K562 (cell line): ENCODE results near the gene FAM171A1. TPM values are rescaled to one million over a fixed set of nuclear protein-coding genes. Genes with fewer than 3 reads are reported as not detected.

Experiments
- ATAC-seq: fragments of 200-7000 bp; cut with Tn5 transposase; 3 replicates; pipeline ENCODE4 v1.9.1; 2020; ENCODE audit warnings: moderate library complexity
- BruUV-seq: library from RNA; stranded (reverse); fragments of 400-500 nt; replicated peaks from 2 replicates; lab custom pipeline; 2021; lab: Mats Ljungman, UMichigan
- CTCF ChIA-PET: fragments of 300-600 bp; formaldehyde crosslinking; extraction: SDS; loops from one replicate; lab custom pipeline; 2021; ENCODE audit warnings: low intra/inter-chr PET ratio; lab: Yijun Ruan, JAX
- POLR2A ChIA-PET: fragments of 300-600, 350-650 bp; sonication (Branson Sonifier 250); formaldehyde crosslinking; extraction: SDS; loops from one replicate; lab custom pipeline; 2021; ENCODE audit warnings: antibody characterized with exemption, inconsistent platforms; lab: Yijun Ruan, JAX
- DNase-seq, 4 experiments: peaks; one replicate each; pipeline versions ENCODE4 v3.0.0 to v3.0.0-alpha.2; 2011 to 2018; ENCODE audit warnings: low spot score in 3 of 4, mixed read lengths in 3 of 4; ENCODE audit errors: extremely low read depth in 1 of 4
- FAIRE-seq: peaks from 2 replicates; lab custom pipeline; 2011; peaks lifted over from hg19 to GRCh38; lab: Jason Lieb, UNC
- H2AFZ ChIP-seq: 2 replicates; pipeline ENCODE4 v1.6.0; 2011; ENCODE audit warnings: low read depth, low read length, control low read depth, inconsistent platforms
- H3K27ac ChIP-seq: fragments of 200-600 bp; 3 replicates; pipeline ENCODE4 v1.8.0; 2011; ENCODE audit warnings: low read depth, mild to moderate bottlenecking, control low read depth, inconsistent platforms, low read length, moderate library complexity, mixed read lengths; ENCODE audit errors: extremely low read depth
- H3K27me3 ChIP-seq, 2 experiments: fragments of 300-600 bp in 1 of 2; 2 replicates in 1 of 2; 3 replicates in 1 of 2; pipeline versions ENCODE4 v1.6.0 to v1.8.0; 2011; ENCODE audit warnings: inconsistent platforms in 2 of 2, low read length in 2 of 2, mild to moderate bottlenecking in 1 of 2, mixed read lengths in 1 of 2, moderate library complexity in 1 of 2; ENCODE audit not compliant: control insufficient read depth in 2 of 2, insufficient read depth in 2 of 2
- H3K36me3 ChIP-seq: fragments of 300-600 bp; 3 replicates; pipeline ENCODE4 v1.8.0; 2011; ENCODE audit warnings: mild to moderate bottlenecking, low read length, inconsistent platforms; ENCODE audit not compliant: control insufficient read depth, insufficient read depth
- H3K4me1 ChIP-seq, 2 experiments: fragments of 200-600 bp in 1 of 2; replicated peaks in 1 of 2; 2 replicates in 1 of 2; 3 replicates in 1 of 2; pipeline versions ENCODE4 v1.5.1 to v1.8.0; 2011; ENCODE audit warnings: inconsistent platforms in 2 of 2, low read length in 2 of 2, mild to moderate bottlenecking in 1 of 2, mixed read lengths in 1 of 2, moderate library complexity in 1 of 2; ENCODE audit not compliant: control insufficient read depth in 2 of 2, insufficient read depth in 2 of 2
- H3K4me2 ChIP-seq: 2 replicates; pipeline ENCODE4 v1.6.1; 2011; ENCODE audit warnings: low read length, control low read depth, inconsistent platforms, mixed read lengths; ENCODE audit not compliant: insufficient read depth
- H3K4me3 ChIP-seq: fragments of 200-600 bp; sonication (generic), shearing (Covaris generic); 2 replicates; pipeline ENCODE4 v1.5.1; 2016; ENCODE audit warnings: control low read depth, inconsistent platforms
- H3K79me2 ChIP-seq: fragments of 200-600 bp; 3 replicates; pipeline ENCODE4 v1.8.0; 2011; ENCODE audit warnings: low read length, inconsistent platforms; ENCODE audit not compliant: control insufficient read depth, insufficient read depth
- H3K9ac ChIP-seq, 2 experiments: 2 replicates each; pipeline versions ENCODE4 v1.6.0 to v1.6.1; 2011; ENCODE audit warnings: low read depth in 2 of 2, low read length in 2 of 2, control low read depth in 1 of 2, inconsistent platforms in 1 of 2, mild to moderate bottlenecking in 1 of 2, mixed read lengths in 1 of 2; ENCODE audit not compliant: insufficient read depth in 1 of 2
- H3K9me1 ChIP-seq: one replicate; pipeline ENCODE4 v1.6.0; 2011; ENCODE audit warnings: inconsistent platforms, mild to moderate bottlenecking, low read length, moderate library complexity; ENCODE audit not compliant: control insufficient read depth, insufficient read depth
- H3K9me3 ChIP-seq: replicated peaks from 2 replicates; pipeline ENCODE4 v1.5.1; 2011; ENCODE audit warnings: low read depth, low read length, inconsistent platforms; ENCODE audit not compliant: control insufficient read depth, insufficient read depth
- H4K20me1 ChIP-seq: replicated peaks from 2 replicates; pipeline ENCODE4 v1.6.1; 2011; ENCODE audit warnings: low read length, inconsistent platforms, mixed read lengths; ENCODE audit not compliant: control insufficient read depth, insufficient read depth
- EWSR1 ChIP-seq: fragments of 450-650 bp; IDR thresholded peaks from 2 replicates; pipeline ENCODE4 v1.6.1; 2018; ENCODE audit warnings: borderline replicate concordance, mild to moderate bottlenecking, low read depth, moderate library complexity; ENCODE audit not compliant: partially characterized antibody
- MAFF ChIP-seq: IDR thresholded peaks from 2 replicates; pipeline ENCODE4 v1.6.1; 2012; ENCODE audit warnings: low read length, improper control_type of control experiment
- MYNN ChIP-seq, 2 experiments: sonication (generic); formaldehyde crosslinking in 1 of 2; IDR thresholded peaks; 2 replicates each; pipeline versions ENCODE4 v1.5.0 to v1.6.1; 2016 to 2020; ENCODE audit warnings: antibody characterized with exemption in 1 of 2, missing genetic modification reagents in 1 of 2
- NCOA2 ChIP-seq, 2 experiments: fragments of 450-650 bp; IDR thresholded peaks; 2 replicates each; pipeline ENCODE4 v1.6.1; 2018; ENCODE audit warnings: mild to moderate bottlenecking in 2 of 2, moderate library complexity in 1 of 2; ENCODE audit not compliant: partially characterized antibody in 2 of 2
- NFRKB ChIP-seq: fragments of 450-650 bp; IDR thresholded peaks from 2 replicates; pipeline ENCODE4 v1.6.1; 2016; ENCODE audit warnings: low read depth
- SIX5 ChIP-seq, 2 experiments: IDR thresholded peaks; 2 replicates each; pipeline ENCODE4 v1.6.1; 2011; ENCODE audit warnings: low read length in 2 of 2, borderline replicate concordance in 1 of 2, low read depth in 1 of 2, mild to moderate bottlenecking in 1 of 2, moderate library complexity in 1 of 2; ENCODE audit not compliant: insufficient read depth in 1 of 2
- SMARCE1 ChIP-seq: fragments of 450-650 bp; IDR thresholded peaks from 2 replicates; pipeline ENCODE4 v1.7.1; 2016; ENCODE audit warnings: mild to moderate bottlenecking
- WGBS: fragments of 100-300 bp; shearing (Covaris generic); methylation state at CpG from one replicate; pipeline ENCODE4 v1.1.6; 2016; ENCODE audit warnings: low coverage, mixed read lengths; ENCODE audit not compliant: insufficient coverage; ENCODE audit errors: missing lambda C conversion rate; 5-methylcytosine and 5-hydroxymethylcytosine counted together
- in situ Hi-C: fragments of 300-500 bp; cut with MboI; formaldehyde crosslinking; loops from 4 replicates; pipeline ENCODE4 v1.15.0; 2018; ENCODE audit warnings: inconsistent platforms, mixed read lengths
- intact Hi-C: fragments of 100-400 bp; cut with micrococcal nuclease; formaldehyde crosslinking; loops from 2 replicates; pipeline ENCODE4 v1.14.2; 2022
- polyA plus RNA-seq, 8 experiments: library from polyadenylated mRNA; depleted of rRNA in 4 of 8; stranded (reverse) in 5 of 8; unstranded in 3 of 8; fragments of >200 nt; fragmentation: Nextera tagmentation in 2 of 8; fragmentation: Illumina TruSeq in 1 of 8; extraction: Ambion mirVana in 2 of 8; extraction: Trizol in 1 of 8; gene quantifications; 2 replicates each; pipeline versions ENCODE4 v1.2.1 to v1.2.3, GENCODE V29; 2011 to 2014; ENCODE audit warnings: inconsistent platforms in 1 of 8, missing spikeins in 1 of 8
- total RNA-seq, 7 experiments: library from RNA; depleted of rRNA in 6 of 7; stranded (reverse); fragments of >200 nt in 6 of 7; fragmentation: Illumina TruSeq in 2 of 7; extraction: Trizol in 2 of 7; gene quantifications; 2 replicates each; pipeline versions ENCODE4 v1.2.1 to v1.2.3, GENCODE V29; 2011 to 2021; ENCODE audit warnings: low replicate concordance in 1 of 7
- TF ChIP-seq, protein P1 (sequence below): fragments of 250-450 bp; sonication (Bioruptor Pico); IDR thresholded peaks from 2 replicates; pipeline ENCODE4 v1.5.0; 2022; ENCODE audit warnings: mild to moderate bottlenecking
- TF ChIP-seq, protein P2 (sequence below): fragments of 150-350 bp; conservative IDR thresholded peaks from 2 replicates; pipeline ENCODE4 v1.6.1; 2014; ENCODE audit warnings: low read length
- TF ChIP-seq, protein P3 (sequence below): fragments of 450-650 bp; IDR thresholded peaks from 2 replicates; pipeline ENCODE4 v1.7.1; 2018; ENCODE audit warnings: mild to moderate bottlenecking, low read depth; ENCODE audit not compliant: partially characterized antibody

FAM171A1 gene
- total and polyA plus RNA-seq, 9 of the 15 experiments (the other 6 are each of a cell fraction or from before 2014, with no cell fraction given): 0.51 to 8.2 (median 4.8) TPM

DNA sequence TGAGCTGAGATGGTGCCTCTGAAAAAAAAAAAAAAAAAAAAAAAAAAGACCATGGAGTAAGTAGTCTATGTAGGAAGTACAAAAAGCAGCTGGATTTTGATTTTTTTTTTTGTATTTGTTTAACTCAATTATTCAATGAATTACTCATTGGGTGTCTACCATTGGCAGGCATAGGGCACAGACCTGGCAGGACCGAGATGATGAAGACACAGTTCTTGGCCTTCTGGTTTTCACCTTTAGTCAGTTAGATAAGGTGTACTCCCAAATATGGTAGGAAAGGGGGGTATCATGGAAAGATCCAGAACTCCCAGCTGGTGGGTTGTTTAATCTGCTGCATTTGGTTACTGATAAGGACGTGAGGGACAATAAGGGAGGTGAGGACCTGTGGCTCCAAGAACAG is 105.5 kb downstream of the FAM171A1 start (continued):
- TF ChIP-seq, protein P1, sequence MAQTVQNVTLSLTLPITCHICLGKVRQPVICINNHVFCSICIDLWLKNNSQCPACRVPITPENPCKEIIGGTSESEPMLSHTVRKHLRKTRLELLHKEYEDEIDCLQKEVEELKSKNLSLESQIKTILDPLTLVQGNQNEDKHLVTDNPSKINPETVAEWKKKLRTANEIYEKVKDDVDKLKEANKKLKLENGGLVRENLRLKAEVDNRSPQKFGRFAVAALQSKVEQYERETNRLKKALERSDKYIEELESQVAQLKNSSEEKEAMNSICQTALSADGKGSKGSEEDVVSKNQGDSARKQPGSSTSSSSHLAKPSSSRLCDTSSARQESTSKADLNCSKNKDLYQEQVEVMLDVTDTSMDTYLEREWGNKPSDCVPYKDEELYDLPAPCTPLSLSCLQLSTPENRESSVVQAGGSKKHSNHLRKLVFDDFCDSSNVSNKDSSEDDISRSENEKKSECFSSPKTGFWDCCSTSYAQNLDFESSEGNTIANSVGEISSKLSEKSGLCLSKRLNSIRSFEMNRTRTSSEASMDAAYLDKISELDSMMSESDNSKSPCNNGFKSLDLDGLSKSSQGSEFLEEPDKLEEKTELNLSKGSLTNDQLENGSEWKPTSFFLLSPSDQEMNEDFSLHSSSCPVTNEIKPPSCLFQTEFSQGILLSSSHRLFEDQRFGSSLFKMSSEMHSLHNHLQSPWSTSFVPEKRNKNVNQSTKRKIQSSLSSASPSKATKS (CRISPR knock-in tag): no peak
- no peak for TF ChIP-seq MYNN (IDR thresholded peaks at IDR 0.05)
- TF ChIP-seq MYNN (CRISPR knock-in tag; IDR thresholded peaks at IDR 0.05): no peak
- TF ChIP-seq, protein P2, sequence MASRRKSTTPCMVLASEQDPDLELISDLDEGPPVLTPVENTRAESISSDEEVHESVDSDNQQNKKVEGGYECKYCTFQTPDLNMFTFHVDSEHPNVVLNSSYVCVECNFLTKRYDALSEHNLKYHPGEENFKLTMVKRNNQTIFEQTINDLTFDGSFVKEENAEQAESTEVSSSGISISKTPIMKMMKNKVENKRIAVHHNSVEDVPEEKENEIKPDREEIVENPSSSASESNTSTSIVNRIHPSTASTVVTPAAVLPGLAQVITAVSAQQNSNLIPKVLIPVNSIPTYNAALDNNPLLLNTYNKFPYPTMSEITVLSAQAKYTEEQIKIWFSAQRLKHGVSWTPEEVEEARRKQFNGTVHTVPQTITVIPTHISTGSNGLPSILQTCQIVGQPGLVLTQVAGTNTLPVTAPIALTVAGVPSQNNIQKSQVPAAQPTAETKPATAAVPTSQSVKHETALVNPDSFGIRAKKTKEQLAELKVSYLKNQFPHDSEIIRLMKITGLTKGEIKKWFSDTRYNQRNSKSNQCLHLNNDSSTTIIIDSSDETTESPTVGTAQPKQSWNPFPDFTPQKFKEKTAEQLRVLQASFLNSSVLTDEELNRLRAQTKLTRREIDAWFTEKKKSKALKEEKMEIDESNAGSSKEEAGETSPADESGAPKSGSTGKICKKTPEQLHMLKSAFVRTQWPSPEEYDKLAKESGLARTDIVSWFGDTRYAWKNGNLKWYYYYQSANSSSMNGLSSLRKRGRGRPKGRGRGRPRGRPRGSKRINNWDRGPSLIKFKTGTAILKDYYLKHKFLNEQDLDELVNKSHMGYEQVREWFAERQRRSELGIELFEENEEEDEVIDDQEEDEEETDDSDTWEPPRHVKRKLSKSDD: no peak
- TF ChIP-seq SIX5 (IDR thresholded peaks at IDR 0.05; ENCODE audit: borderline replicate concordance in 1 of 2, insufficient read depth in 1 of 2, low read depth in 1 of 2, low read length in 2 of 2): no peak

DNA sequence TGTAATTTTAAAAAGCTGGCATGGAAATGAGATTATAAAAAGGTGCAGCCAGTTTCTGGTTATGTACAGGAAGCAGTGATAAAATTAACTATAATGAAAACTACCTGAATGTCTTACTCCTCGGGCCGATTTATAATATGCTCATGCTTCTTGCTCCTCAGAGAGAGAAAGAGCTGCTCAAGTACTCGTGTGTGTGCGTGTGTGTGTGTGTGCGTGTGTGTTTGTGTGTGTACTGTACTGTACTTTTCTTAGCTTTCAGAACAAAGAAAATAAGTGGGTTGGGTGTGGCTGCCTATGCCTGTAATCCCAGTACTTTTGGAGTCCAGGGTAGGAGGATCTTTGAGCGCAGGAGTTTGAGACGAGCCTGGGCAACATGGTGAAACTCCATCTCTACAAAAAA is 106.0 kb downstream of the FAM171A1 start:
- Histone ChIP-seq H3K27me3 (no peaks in the 10 kb centered on the region), H4K20me1 (no peaks in the 10 kb centered on the region), H3K4me3 (no peak overlapping the region), H3K9me3 (0 out of 2 replicates have a peak, but pooled peaks cover 4% of the 10 kb centered on the region), H2AFZ (no peak overlapping the region), H3K27ac (no peak overlapping the region), H3K4me2 (no peak overlapping the region), H3K36me3 (no peaks in the 10 kb centered on the region), H3K9me1 (no peaks in the 10 kb centered on the region), H3K4me1 (no peaks in the 10 kb centered on the region), H3K79me2 (no peaks in the 10 kb centered on the region), H3K9ac (no peak overlapping the region)
- no peak for DNase-seq
- WGBS: 14% methylated on average over 7 of the region's 7 CpGs
- intact Hi-C loops: no loop called here
- in situ Hi-C loops: no loop called here
- CTCF ChIA-PET: no interaction called here
- POLR2A ChIA-PET: interaction anchor here (1.7 kb wide), 1 partner anchor 11 kb away, joined by 4 read pairs; no protein-coding TSS in a partner anchor
- no peak for FAIRE-seq
- ATAC-seq: no peak
- no TSS peak for BruUV-seq
- TF ChIP-seq EWSR1 (no peak), NCOA2 (IDR thresholded peaks at IDR 0.05; ENCODE audit: partially characterized antibody in 2 of 2) (no peak), MAFF (no peak), SMARCE1 (no peak), NFRKB (no peak)
- TF ChIP-seq, protein P3, sequence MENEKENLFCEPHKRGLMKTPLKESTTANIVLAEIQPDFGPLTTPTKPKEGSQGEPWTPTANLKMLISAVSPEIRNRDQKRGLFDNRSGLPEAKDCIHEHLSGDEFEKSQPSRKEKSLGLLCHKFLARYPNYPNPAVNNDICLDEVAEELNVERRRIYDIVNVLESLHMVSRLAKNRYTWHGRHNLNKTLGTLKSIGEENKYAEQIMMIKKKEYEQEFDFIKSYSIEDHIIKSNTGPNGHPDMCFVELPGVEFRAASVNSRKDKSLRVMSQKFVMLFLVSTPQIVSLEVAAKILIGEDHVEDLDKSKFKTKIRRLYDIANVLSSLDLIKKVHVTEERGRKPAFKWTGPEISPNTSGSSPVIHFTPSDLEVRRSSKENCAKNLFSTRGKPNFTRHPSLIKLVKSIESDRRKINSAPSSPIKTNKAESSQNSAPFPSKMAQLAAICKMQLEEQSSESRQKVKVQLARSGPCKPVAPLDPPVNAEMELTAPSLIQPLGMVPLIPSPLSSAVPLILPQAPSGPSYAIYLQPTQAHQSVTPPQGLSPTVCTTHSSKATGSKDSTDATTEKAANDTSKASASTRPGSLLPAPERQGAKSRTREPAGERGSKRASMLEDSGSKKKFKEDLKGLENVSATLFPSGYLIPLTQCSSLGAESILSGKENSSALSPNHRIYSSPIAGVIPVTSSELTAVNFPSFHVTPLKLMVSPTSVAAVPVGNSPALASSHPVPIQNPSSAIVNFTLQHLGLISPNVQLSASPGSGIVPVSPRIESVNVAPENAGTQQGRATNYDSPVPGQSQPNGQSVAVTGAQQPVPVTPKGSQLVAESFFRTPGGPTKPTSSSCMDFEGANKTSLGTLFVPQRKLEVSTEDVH: no peak
- TF ChIP-seq, protein P1 (CRISPR knock-in tag): no peak
